ENCODE results near the gene KIFAP3.
"Not testable (repeated sequence)": the region's sequence is repeated elsewhere in the genome, so short reads cannot be mapped to it uniquely, and the experiment has no call there.

The KIFAP3 gene

DNA sequence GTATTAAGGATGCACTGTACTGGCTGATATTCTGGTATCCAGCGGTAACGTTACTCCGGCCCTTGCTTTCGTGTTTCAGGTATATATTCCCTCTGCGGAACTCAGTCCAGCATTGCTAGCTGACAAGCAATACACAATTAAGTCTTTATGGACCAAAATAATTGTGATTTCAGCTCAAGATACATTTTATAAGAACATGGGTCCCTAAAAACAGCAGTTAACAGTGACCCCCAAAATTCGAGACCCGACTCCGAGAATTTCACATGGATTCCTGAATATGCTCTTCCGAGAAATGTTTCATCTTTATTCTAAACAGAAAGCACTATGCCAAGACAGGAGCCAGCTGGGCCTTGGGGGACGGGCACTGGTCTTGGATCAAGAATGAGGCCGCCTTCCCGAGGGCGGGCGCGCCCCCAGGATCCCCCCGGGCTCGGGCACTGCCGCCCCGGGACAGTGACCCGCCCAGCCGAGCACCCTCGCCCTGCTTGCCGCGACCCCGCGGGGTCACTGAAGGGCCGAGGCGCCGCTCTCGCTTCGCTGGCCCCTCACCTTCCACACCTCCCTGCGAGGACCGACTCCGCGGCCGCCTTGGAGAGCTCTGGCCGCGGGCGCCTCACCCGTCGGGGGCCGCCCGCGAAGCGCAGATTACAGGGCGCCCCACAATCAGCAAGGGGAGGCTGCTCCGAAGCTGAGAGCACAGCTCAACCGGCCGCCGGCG lies 181.4 kb downstream of the KIFAP3 start:
- in situ Hi-C loops (cut with MboI; ENCODE audit: low sequenced_read_pairs): no loop called here

DNA sequence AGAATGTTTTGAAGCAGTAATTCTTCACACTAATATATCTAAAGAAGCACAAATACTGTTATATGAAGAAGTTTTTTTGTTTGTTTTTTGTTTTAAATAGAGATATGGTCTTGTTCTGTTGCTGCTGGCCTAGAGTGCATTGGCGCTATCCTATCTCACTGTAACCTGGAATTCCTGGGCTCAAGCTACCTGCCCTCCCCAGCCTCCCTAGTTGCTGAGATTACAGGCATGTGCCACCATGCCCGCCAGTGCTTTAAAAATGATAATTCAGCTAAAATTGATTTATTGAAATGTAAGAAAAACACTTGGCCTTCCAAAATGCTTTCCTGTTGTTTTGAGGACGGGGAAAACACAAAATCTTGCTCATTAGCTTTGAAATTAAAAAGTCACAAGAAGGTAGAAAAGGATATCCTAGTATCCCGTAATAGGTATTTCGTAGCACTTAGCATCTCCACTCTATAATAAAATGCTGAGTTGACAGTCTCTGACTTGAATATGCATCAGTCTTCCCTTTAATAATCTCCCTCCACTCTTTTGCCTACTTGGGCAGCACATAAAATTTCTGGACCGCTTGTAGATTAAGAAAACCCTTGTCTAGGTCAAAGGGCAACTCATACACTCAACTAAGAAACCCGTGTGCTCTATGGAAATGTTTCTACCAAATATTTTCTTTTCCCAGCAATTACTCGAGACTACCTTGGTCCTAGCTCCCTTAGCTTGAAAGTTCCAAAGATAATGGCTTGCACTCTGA lies 182.1 kb downstream of the KIFAP3 start:
- in situ Hi-C loops (cut with MboI; ENCODE audit: low sequenced_read_pairs): no loop called here

DNA sequence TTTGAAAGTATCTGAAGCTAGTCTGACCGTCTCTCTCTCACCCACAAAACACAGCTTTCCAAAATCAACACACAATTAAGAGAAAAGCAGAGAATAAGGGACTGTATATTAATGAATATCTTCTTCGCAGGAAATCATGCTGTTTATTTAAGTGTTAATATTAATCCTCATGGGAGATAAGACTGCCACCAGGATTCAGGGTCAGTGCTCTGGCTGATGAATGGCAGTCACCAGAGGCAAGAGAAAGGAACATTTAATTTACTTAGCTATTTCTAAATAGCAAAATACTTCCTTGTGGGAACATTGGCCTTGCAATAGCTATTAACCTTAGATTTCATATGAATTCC lies 183.0 kb downstream of the KIFAP3 start:
- in situ Hi-C loops (cut with MboI; ENCODE audit: low sequenced_read_pairs): no loop called here

DNA sequence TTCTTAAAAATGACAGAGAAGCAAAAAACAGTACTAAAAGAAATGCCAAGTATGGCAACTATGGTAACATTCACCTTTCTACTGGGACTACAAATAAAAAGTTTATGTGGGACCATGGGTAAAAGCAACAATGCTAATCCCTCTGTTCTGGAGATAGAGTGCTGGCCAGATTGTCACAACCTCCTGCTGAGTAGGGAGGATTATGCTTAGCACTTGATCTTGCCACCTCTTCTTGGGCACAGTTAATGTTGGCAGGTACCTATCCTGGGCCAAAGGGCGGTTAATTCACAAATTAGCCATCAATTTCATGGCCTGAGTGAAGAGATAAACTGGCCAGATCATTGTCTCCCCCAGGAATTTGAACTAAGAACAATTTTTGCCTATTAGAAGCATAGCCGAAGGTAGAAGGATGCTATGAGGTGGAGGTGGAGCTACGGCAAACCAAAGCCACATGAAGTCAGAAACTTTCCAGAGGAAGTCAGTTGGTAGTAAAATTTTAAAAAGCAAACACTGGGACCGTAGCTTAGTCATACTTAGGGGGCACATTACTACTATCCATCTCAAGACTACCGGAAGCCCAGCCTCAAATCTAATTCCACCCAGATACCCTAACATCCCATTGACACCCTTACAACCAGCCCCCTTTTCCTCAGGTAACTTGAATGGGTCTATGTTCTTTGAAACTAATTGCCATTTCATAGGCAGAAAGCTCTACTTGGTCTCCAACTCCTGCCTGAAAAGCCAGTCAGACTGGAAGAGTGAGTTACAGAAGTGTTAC lies 183.5 kb downstream of the KIFAP3 start:
- in situ Hi-C loops (cut with MboI; ENCODE audit: low sequenced_read_pairs): no loop called here

GRCh38 chr1:169889871-169890270 lies 184.6 kb downstream of the KIFAP3 start:
- in situ Hi-C loops (cut with MboI; ENCODE audit: low sequenced_read_pairs): no loop called here

DNA sequence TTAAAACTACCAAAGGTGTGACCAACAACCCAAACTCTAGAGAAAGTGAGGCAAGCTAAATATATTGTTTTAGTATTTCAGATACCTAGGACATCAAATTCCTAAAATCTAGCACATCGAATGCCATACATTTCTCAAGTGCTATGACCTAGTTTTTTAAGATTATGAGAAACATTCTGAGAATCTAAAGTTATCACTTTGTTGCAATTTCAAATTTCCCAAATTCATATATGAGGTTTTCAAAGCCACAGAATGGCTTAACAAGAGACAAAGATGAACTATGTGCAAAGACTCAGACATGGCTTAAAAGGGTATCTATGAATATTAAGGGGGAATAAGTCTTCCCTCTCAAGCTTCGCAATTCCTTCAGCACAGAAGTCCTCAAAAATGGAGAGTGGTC lies 187.6 kb downstream of the KIFAP3 start:
- in situ Hi-C loops (cut with MboI; ENCODE audit: low sequenced_read_pairs): no loop called here

DNA sequence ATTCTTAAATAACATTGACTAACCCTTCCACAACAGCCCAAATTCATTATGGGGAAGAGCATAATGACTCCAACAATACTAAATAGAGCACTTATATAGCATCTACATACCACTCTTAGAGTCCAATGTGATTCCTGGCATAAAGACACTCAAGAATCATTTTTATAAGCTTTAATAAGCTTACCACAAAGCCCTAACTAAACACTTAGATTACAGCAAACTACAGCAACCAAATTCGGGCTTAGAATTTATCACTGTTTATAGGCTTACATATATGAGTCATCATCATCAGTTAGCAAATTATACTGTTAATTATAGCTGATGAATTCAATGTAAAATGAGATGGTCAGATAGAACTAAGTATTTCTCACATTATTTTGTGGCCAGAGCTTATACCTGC lies 188.1 kb downstream of the KIFAP3 start:
- in situ Hi-C loops (cut with MboI; ENCODE audit: low sequenced_read_pairs): no loop called here

DNA sequence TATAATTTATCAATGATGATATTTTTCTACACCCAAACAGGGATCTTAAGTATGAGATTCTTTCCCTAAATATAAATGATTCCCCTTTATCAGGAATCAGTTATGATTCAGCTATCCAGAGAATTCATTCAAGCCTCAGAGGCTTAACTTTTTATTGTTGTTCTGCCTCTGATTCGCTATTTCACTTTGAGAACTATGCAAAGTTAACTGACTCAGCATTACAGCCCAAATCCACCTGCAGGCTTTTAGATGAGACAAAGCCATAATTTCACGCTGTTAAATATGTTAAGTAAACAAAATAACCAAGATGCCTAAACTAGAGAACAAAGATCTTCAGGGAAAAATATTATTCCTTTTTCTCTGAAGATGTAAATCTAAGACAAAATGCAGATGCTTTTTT lies 189.3 kb downstream of the KIFAP3 start:
- in situ Hi-C loops (cut with MboI; ENCODE audit: low sequenced_read_pairs): no loop called here

DNA sequence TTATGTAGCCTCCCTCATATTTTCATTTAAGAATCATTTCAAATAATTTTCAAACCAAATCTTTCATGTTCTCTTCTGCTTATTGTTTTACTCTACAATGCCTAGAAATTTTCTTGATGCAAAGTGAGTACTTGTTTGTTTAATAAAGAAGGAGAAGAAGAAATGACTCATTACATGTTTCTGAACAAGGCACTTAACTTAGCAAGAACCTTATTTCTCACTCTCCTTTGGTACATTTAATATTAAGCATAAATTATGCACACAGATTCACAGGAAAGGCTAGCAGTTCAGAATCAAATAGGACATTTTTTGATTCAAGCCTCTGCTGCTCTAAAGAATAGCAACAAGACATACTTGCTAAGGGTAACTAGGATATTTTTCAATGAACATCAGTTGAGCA lies 189.9 kb downstream of the KIFAP3 start:
- in situ Hi-C loops (cut with MboI; ENCODE audit: low sequenced_read_pairs): no loop called here

- in situ Hi-C loops (cut with MboI; ENCODE audit: low sequenced_read_pairs): no loop called here
Measured at GRCh38 chr1:169882039-169882511, 192.4 kb downstream of the KIFAP3 start.

GRCh38 chr1:169879034-169879840 lies 195.3 kb downstream of the KIFAP3 start:
- in situ Hi-C loops (cut with MboI; ENCODE audit: low sequenced_read_pairs): no loop called here

GRCh38 chr1:169878498-169878897 lies 196.0 kb downstream of the KIFAP3 start:
- in situ Hi-C loops (cut with MboI; ENCODE audit: low sequenced_read_pairs): no loop called here

GRCh38 chr1:169877800-169878491 lies 196.5 kb downstream of the KIFAP3 start:
- in situ Hi-C loops (cut with MboI; ENCODE audit: low sequenced_read_pairs): no loop called here

GRCh38 chr1:169874229-169874628 lies 200.3 kb downstream of the KIFAP3 start:
- in situ Hi-C loops (cut with MboI; ENCODE audit: low sequenced_read_pairs): no loop called here

- in situ Hi-C loops (cut with MboI; ENCODE audit: low sequenced_read_pairs): no loop called here
Measured at GRCh38 chr1:169873582-169874199, 200.8 kb downstream of the KIFAP3 start.

GRCh38 chr1:169872906-169873305 lies 201.6 kb downstream of the KIFAP3 start:
- in situ Hi-C loops (cut with MboI; ENCODE audit: low sequenced_read_pairs): no loop called here

- in situ Hi-C loops (cut with MboI; ENCODE audit: low sequenced_read_pairs): not testable (repeated sequence)
Measured at GRCh38 chr1:169871988-169872387, 202.5 kb downstream of the KIFAP3 start.
